Mesendoderm (in vitro differentiated cells): Measurements from ENCODE around the gene POLN.
A peak's percentile ranks its signal among the peaks of the same experiment; 100 is the strongest.

Source experiments
- DNase-seq: peaks from one replicate; pipeline ENCODE4 v3.0.0; 2013
- H2AK5ac ChIP-seq: 2 replicates; pipeline ENCODE4 v1.6.1; 2013; ENCODE audit warnings: low read length, inconsistent platforms
- H2BK120ac ChIP-seq: 2 replicates; pipeline ENCODE4 v1.6.1; 2013; ENCODE audit warnings: low read depth, mild to moderate bottlenecking, low read length, moderate library complexity, mixed read lengths
- H2BK15ac ChIP-seq: replicated peaks from 2 replicates; pipeline ENCODE4 v1.6.1; 2013; ENCODE audit warnings: low read depth, mild to moderate bottlenecking, moderate library complexity
- H2BK5ac ChIP-seq: 2 replicates; pipeline ENCODE4 v1.6.1; 2013; ENCODE audit warnings: low read length, inconsistent platforms
- H3K18ac ChIP-seq: 2 replicates; pipeline ENCODE4 v1.6.1; 2013; ENCODE audit warnings: mild to moderate bottlenecking, low read length, mixed read lengths
- H3K23ac ChIP-seq: one replicate; pipeline ENCODE4 v1.6.1; 2013; ENCODE audit warnings: low read length
- H3K27ac ChIP-seq: 2 replicates; pipeline ENCODE4 v1.5.1; 2013; ENCODE audit warnings: low read depth, mild to moderate bottlenecking, inconsistent platforms, low read length, moderate library complexity
- H3K27me3 ChIP-seq: 2 replicates; pipeline ENCODE4 v1.6.1; 2013; ENCODE audit warnings: low read length, control low read depth, mild to moderate bottlenecking, inconsistent platforms; ENCODE audit not compliant: insufficient read depth, poor library complexity
- H3K36me3 ChIP-seq: 2 replicates; pipeline ENCODE4 v1.6.1; 2013; ENCODE audit warnings: low read length, inconsistent platforms; ENCODE audit not compliant: control insufficient read depth, insufficient read depth
- H3K4ac ChIP-seq: one replicate; pipeline ENCODE4 v1.6.1; 2013; ENCODE audit warnings: low read depth, mild to moderate bottlenecking, low read length, moderate library complexity
- H3K4me1 ChIP-seq: 2 replicates; pipeline ENCODE4 v1.6.1; 2013; ENCODE audit warnings: low read depth, low read length, inconsistent platforms; ENCODE audit not compliant: control insufficient read depth
- H3K4me2 ChIP-seq: 2 replicates; pipeline ENCODE4 v1.6.1; 2013; ENCODE audit warnings: low read length
- H3K4me3 ChIP-seq: 2 replicates; pipeline ENCODE4 v1.5.1; 2013; ENCODE audit warnings: mild to moderate bottlenecking, low read length
- H3K56ac ChIP-seq: one replicate; pipeline ENCODE4 v1.6.1; 2013; ENCODE audit warnings: low read length
- H3K79me1 ChIP-seq: 2 replicates; pipeline ENCODE4 v1.6.1; 2013; ENCODE audit warnings: low read length, inconsistent platforms
- H3K79me2 ChIP-seq: 2 replicates; pipeline ENCODE4 v1.6.1; 2013; ENCODE audit warnings: mild to moderate bottlenecking, low read length; ENCODE audit not compliant: control insufficient read depth, insufficient read depth
- H3K9ac ChIP-seq: 2 replicates; pipeline ENCODE4 v1.6.1; 2013; ENCODE audit warnings: low read length, inconsistent platforms
- H4K5ac ChIP-seq: one replicate; pipeline ENCODE4 v1.6.1; 2013; ENCODE audit warnings: low read length
- H4K8ac ChIP-seq: one replicate; pipeline ENCODE4 v1.6.1; 2013; ENCODE audit warnings: low read depth, mild to moderate bottlenecking, control low read depth, low read length, moderate library complexity
- WGBS: extraction: QIAGEN DNeasy Blood & Tissue Kit; methylation state at CpG from one replicate; pipeline ENCODE4 v1.1.7; 2013; ENCODE audit warnings: low lambda C conversion rate, missing lambda C conversion rate; ENCODE audit not compliant: insufficient coverage; ENCODE audit errors: extremely low coverage; 5-methylcytosine and 5-hydroxymethylcytosine counted together

The POLN gene

GRCh38 chr4:2092669-2093053 lies 149.3 kb downstream of the POLN start:
- H2AK5ac ChIP-seq, result no peak overlapping the region
- H2BK5ac ChIP-seq, result no peak overlapping the region
- H3K9ac ChIP-seq, result no peak overlapping the region
- no peak overlapping the region for H3K4me2 ChIP-seq
- no peak overlapping the region for H3K56ac ChIP-seq
- no peaks in the 10 kb centered on the region for H3K79me2 ChIP-seq
- H3K4me1 ChIP-seq, result no peaks in the 10 kb centered on the region
- H4K5ac ChIP-seq, result no peak overlapping the region
- no CpG with 5 or more reads among the region's 6 CpGs for WGBS
- H3K18ac ChIP-seq, result no peak overlapping the region
- no peak overlapping the region for H2BK120ac ChIP-seq
- H3K4ac ChIP-seq, result no peak overlapping the region
- no peak overlapping the region for H3K27ac ChIP-seq
- no peaks in the 10 kb centered on the region for H3K27me3 ChIP-seq
- H3K36me3 ChIP-seq, result no peaks in the 10 kb centered on the region
- no peak for DNase-seq
- no peak overlapping the region for H3K4me3 ChIP-seq
- no peak overlapping the region for H4K8ac ChIP-seq
- no peak overlapping the region for H2BK15ac ChIP-seq
- H3K23ac ChIP-seq, result no peak overlapping the region
- H3K79me1 ChIP-seq, result no peaks in the 10 kb centered on the region

- H3K23ac ChIP-seq, result no peak overlapping the region
- WGBS, result no CpG with 5 or more reads among the region's 15 CpGs
- no peaks in the 10 kb centered on the region for H3K79me2 ChIP-seq
- H2BK5ac ChIP-seq, result no peak overlapping the region
- H3K4me2 ChIP-seq, result no peak overlapping the region
- H3K56ac ChIP-seq, result no peak overlapping the region
- no peak overlapping the region for H3K4me3 ChIP-seq
- H3K79me1 ChIP-seq, result no peaks in the 10 kb centered on the region
- H2AK5ac ChIP-seq, result no peak overlapping the region
- no peaks in the 10 kb centered on the region for H3K27me3 ChIP-seq
- H3K4me1 ChIP-seq, result no peaks in the 10 kb centered on the region
- no peak overlapping the region for H3K27ac ChIP-seq
- H3K36me3 ChIP-seq, result no peaks in the 10 kb centered on the region
- no peak overlapping the region for H4K5ac ChIP-seq
- no peak overlapping the region for H2BK120ac ChIP-seq
- no peak for DNase-seq
- no peak overlapping the region for H3K4ac ChIP-seq
- no peak overlapping the region for H2BK15ac ChIP-seq
- no peak overlapping the region for H3K9ac ChIP-seq
- H4K8ac ChIP-seq, result no peak overlapping the region
- no peak overlapping the region for H3K18ac ChIP-seq
Measured at GRCh38 chr4:2091990-2092668, 149.8 kb downstream of the POLN start.

GRCh38 chr4:2090642-2091041 lies 151.3 kb downstream of the POLN start:
- no peak for DNase-seq
- no peak overlapping the region for H3K4ac ChIP-seq
- no peak overlapping the region for H4K5ac ChIP-seq
- H2BK120ac ChIP-seq, result no peak overlapping the region
- H3K9ac ChIP-seq, result no peak overlapping the region
- H2BK15ac ChIP-seq, result no peak overlapping the region
- H3K79me2 ChIP-seq, result no peaks in the 10 kb centered on the region
- H4K8ac ChIP-seq, result no peak overlapping the region
- H2BK5ac ChIP-seq, result no peak overlapping the region
- H3K23ac ChIP-seq, result no peak overlapping the region
- H2AK5ac ChIP-seq, result no peak overlapping the region
- no peaks in the 10 kb centered on the region for H3K4me1 ChIP-seq
- no CpG with 5 or more reads among the region's 1 CpG for WGBS
- no peak overlapping the region for H3K4me3 ChIP-seq
- no peak overlapping the region for H3K18ac ChIP-seq
- H3K79me1 ChIP-seq, result no peaks in the 10 kb centered on the region
- H3K4me2 ChIP-seq, result no peak overlapping the region
- no peak overlapping the region for H3K56ac ChIP-seq
- H3K27ac ChIP-seq, result no peak overlapping the region
- H3K36me3 ChIP-seq, result no peaks in the 10 kb centered on the region
- H3K27me3 ChIP-seq, result no peaks in the 10 kb centered on the region

GRCh38 chr4:2089222-2089621 lies 152.7 kb downstream of the POLN start:
- Histone ChIP-seq H3K9ac (no peak overlapping the region), H2BK15ac (no peak overlapping the region), H3K79me2 (no peaks in the 10 kb centered on the region), H3K18ac (no peak overlapping the region), H3K56ac (no peak overlapping the region), H3K23ac (no peak overlapping the region), H3K4me3 (no peak overlapping the region), H2BK5ac (no peak overlapping the region), H3K27me3 (no peaks in the 10 kb centered on the region), H2AK5ac (no peak overlapping the region), H3K4me1 (no peaks in the 10 kb centered on the region), H3K79me1 (no peaks in the 10 kb centered on the region), H4K5ac (no peak overlapping the region), H3K4me2 (no peak overlapping the region), H4K8ac (no peak overlapping the region), H3K27ac (no peak overlapping the region), H2BK120ac (no peak overlapping the region), H3K36me3 (no peaks in the 10 kb centered on the region), H3K4ac (no peak overlapping the region)
- no peak for DNase-seq
- no CpG with 5 or more reads among the region's 1 CpG for WGBS

GRCh38 chr4:2087170-2087569 lies 154.8 kb downstream of the POLN start:
- no peak overlapping the region for H3K9ac ChIP-seq
- H3K23ac ChIP-seq, result no peak overlapping the region
- H4K8ac ChIP-seq, result no peak overlapping the region
- H2BK15ac ChIP-seq, result no peak overlapping the region
- no peak overlapping the region for H3K27ac ChIP-seq
- no peak overlapping the region for H3K56ac ChIP-seq
- peak; percentile 54 for DNase-seq
- no peak overlapping the region for H3K4me2 ChIP-seq
- H2BK5ac ChIP-seq, result no peak overlapping the region
- H3K4me3 ChIP-seq, result no peak overlapping the region
- H4K5ac ChIP-seq, result no peak overlapping the region
- no peak overlapping the region for H2AK5ac ChIP-seq
- no peaks in the 10 kb centered on the region for H3K36me3 ChIP-seq
- H2BK120ac ChIP-seq, result no peak overlapping the region
- no peak overlapping the region for H3K4ac ChIP-seq
- H3K18ac ChIP-seq, result no peak overlapping the region
- H3K79me1 ChIP-seq, result no peaks in the 10 kb centered on the region
- no peaks in the 10 kb centered on the region for H3K79me2 ChIP-seq
- H3K4me1 ChIP-seq, result no peaks in the 10 kb centered on the region
- no peaks in the 10 kb centered on the region for H3K27me3 ChIP-seq

GRCh38 chr4:2085496-2085901 lies 156.4 kb downstream of the POLN start:
- H3K4me2 ChIP-seq, result no peak overlapping the region
- no CpG with 5 or more reads among the region's 8 CpGs for WGBS
- no peak overlapping the region for H2BK120ac ChIP-seq
- H3K18ac ChIP-seq, result no peak overlapping the region
- no peak overlapping the region for H2AK5ac ChIP-seq
- DNase-seq, result no peak
- H4K8ac ChIP-seq, result no peak overlapping the region
- H3K23ac ChIP-seq, result no peak overlapping the region
- H3K79me1 ChIP-seq, result no peaks in the 10 kb centered on the region
- no peak overlapping the region for H3K56ac ChIP-seq
- H3K4ac ChIP-seq, result no peak overlapping the region
- H3K79me2 ChIP-seq, result no peaks in the 10 kb centered on the region
- H2BK15ac ChIP-seq, result no peak overlapping the region
- H3K27me3 ChIP-seq, result no peaks in the 10 kb centered on the region
- H3K9ac ChIP-seq, result no peak overlapping the region
- H3K4me1 ChIP-seq, result no peaks in the 10 kb centered on the region
- H2BK5ac ChIP-seq, result no peak overlapping the region
- H3K36me3 ChIP-seq, result no peaks in the 10 kb centered on the region
- H4K5ac ChIP-seq, result no peak overlapping the region
- no peak overlapping the region for H3K4me3 ChIP-seq
- no peak overlapping the region for H3K27ac ChIP-seq
